SH-SY5Y (cell line): ENCODE measurements around the gene IFI27.

Experiments used
- GATA2 ChIP-seq: IDR thresholded peaks from 2 replicates; pipeline ENCODE4 v1.6.1; 2011; ENCODE audit warnings: mild to moderate bottlenecking, low read depth, low read length
- GATA3 ChIP-seq: IDR thresholded peaks from 2 replicates; pipeline ENCODE4 v1.6.1; 2011; ENCODE audit warnings: low read depth, mild to moderate bottlenecking, low read length, moderate library complexity

- no peak for TF ChIP-seq GATA2
- TF ChIP-seq GATA3, result no peak
Measured at GRCh38 chr14:94132285-94132887, 21.9 kb downstream of the IFI27 start.
